Prostate gland (tissue), 2 donors: ENCODE measurements around the gene AHNAK. TPM values are rescaled to one million over a fixed set of nuclear protein-coding genes. Genes with fewer than 3 reads are reported as not detected.
"Not testable (repeated sequence)": the region's sequence is repeated elsewhere in the genome, so short reads cannot be mapped to it uniquely, and the experiment has no call there.

ENCODE experiments used
- DNase-seq: peaks from one replicate; pipeline ENCODE4 v3.0.0-alpha.2; 2019; ENCODE audit warnings: low spot score
- H3K27ac ChIP-seq, 2 donors: fragments of 200-600 bp; sonication (generic); 2 replicates each; pipeline ENCODE4 v1.5.1; 2017 to 2019
- H3K27me3 ChIP-seq: fragments of 200-600 bp; sonication (generic); replicated peaks from 2 replicates; pipeline ENCODE4 v1.5.1; 2019; ENCODE audit not compliant: insufficient read depth
- H3K36me3 ChIP-seq, 2 donors: fragments of 200-600 bp; sonication (generic); 1 replicate in 1 of 2; 2 replicates in 1 of 2; pipeline versions ENCODE4 v1.5.1 to v1.8.1; 2017 to 2019
- H3K4me1 ChIP-seq: fragments of 200-600 bp; sonication (generic); replicated peaks from 2 replicates; pipeline ENCODE4 v1.5.1; 2019
- H3K4me3 ChIP-seq, 2 donors: fragments of 200-600 bp; sonication (generic); 2 replicates each; pipeline ENCODE4 v1.5.1; 2017 to 2019
- H3K9me3 ChIP-seq: fragments of 200-600 bp; sonication (generic); 2 replicates; pipeline ENCODE4 v1.5.1; 2017
- POLR2A ChIP-seq: fragments of 450-650 bp; IDR thresholded peaks from one replicate; pipeline ENCODE4 v1.6.1; 2016; ENCODE audit warnings: antibody characterized with exemption, mild to moderate bottlenecking
- POLR2AphosphoS5 ChIP-seq: sonication (generic); formaldehyde crosslinking; IDR thresholded peaks from one replicate; pipeline ENCODE4 v1.6.1; 2017; ENCODE audit warnings: antibody characterized with exemption
- WGBS: methylation state at CpG from one replicate; pipeline ENCODE4 v1.1.5; 2018; 5-methylcytosine and 5-hydroxymethylcytosine counted together
- intact Hi-C: fragments of 100-400 bp; cut with DNase I; formaldehyde crosslinking; loops from one replicate; pipeline ENCODE4 v1.14.2; 2022
- total RNA-seq, 2 donors: library from RNA; depleted of rRNA; stranded (reverse); fragments of >200 nt; gene quantifications; one replicate each; pipeline ENCODE4 v1.1.0, GENCODE V29; 2016
- TF ChIP-seq, protein P1 (sequence below), 4 experiments: fragments of 200-600 bp in 2 of 4; fragments of 450-650 bp in 2 of 4; sonication (generic) in 2 of 4; IDR thresholded peaks; 1 replicate in 3 of 4; 2 replicates in 1 of 4; pipeline ENCODE4 v1.5.1; 2016 to 2019; ENCODE audit warnings: antibody characterized with exemption in 4 of 4, mild to moderate bottlenecking in 2 of 4, moderate library complexity in 2 of 4

The AHNAK gene
- total RNA-seq, 2 donors from 2014 or later: 367 to 434 TPM

DNA sequence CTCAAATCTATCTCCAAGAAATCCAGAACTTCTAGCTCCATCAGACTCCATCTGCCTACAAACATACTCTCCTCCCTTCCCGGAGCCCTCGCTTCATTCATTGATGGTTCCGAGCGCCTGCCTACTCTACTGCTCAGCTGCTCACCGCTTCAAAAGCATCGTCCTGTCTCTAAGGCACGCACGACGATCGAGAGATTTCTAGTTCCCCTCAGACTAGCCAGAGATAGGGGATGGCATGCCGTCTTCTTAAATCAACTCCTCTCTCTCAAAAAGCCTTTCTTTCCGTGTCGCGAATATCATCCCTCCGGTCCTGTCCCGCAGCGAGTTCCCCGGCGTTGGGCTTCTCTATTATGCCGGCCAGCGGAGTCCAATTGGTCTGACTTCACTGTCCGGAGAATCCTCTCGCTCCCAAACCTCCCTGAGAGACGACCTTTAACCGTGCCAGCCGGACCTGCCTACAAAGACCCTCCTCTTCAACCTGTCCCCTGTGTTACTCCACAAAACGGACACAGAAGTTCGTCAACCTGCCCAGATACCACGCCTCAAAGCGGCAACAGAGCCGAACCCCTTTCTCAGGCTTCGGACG is 26.5 kb upstream of the AHNAK start:
- Histone ChIP-seq H3K9me3 (no peaks in the 10 kb centered on the region), H3K4me3 (peak overlapping the region; percentile 59 to 74), H3K36me3 (peaks cover 0 to 6% of the 10 kb centered on the region in 2 donors), H3K27me3 (no peaks in the 10 kb centered on the region), H3K27ac (peak overlapping the region; percentile 98 to 99), H3K4me1 (peaks cover 11% of the 10 kb centered on the region)
- intact Hi-C loops: no loop called here
- under 1% methylated on average over 33 of the region's 33 CpGs for WGBS
- TF ChIP-seq POLR2A: no peak
- TF ChIP-seq, protein P1, sequence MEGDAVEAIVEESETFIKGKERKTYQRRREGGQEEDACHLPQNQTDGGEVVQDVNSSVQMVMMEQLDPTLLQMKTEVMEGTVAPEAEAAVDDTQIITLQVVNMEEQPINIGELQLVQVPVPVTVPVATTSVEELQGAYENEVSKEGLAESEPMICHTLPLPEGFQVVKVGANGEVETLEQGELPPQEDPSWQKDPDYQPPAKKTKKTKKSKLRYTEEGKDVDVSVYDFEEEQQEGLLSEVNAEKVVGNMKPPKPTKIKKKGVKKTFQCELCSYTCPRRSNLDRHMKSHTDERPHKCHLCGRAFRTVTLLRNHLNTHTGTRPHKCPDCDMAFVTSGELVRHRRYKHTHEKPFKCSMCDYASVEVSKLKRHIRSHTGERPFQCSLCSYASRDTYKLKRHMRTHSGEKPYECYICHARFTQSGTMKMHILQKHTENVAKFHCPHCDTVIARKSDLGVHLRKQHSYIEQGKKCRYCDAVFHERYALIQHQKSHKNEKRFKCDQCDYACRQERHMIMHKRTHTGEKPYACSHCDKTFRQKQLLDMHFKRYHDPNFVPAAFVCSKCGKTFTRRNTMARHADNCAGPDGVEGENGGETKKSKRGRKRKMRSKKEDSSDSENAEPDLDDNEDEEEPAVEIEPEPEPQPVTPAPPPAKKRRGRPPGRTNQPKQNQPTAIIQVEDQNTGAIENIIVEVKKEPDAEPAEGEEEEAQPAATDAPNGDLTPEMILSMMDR (IDR thresholded peaks at IDR 0.05): no peak
- TF ChIP-seq POLR2AphosphoS5: no peak
- no peak for DNase-seq

DNA sequence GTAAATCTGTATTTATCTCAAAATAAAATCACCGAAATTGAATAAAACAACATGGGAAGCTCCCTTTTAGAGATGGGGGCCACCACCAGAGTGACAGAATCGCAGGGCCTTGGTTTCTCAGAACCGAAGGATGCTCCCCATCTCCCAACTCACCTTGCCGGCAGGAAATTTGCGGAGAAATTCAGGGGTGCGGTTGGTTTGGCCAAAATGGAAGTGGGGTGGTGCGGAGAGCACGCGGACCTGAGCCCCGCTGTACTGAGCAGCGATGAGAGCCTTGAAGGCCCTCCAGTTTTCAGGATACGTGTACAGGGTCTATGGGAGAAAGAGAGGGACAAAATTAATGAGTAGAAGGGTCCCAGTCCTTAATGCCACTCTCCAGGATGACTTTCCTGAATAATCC is 25.8 kb upstream of the AHNAK start:
- no peak for DNase-seq
- Histone ChIP-seq H3K36me3 (peaks cover 2 to 6% of the 10 kb centered on the region in 2 donors), H3K4me3 (peak overlapping the region in 1 of 2 donors; percentile 74), H3K27me3 (no peaks in the 10 kb centered on the region), H3K27ac (peak overlapping the region in 1 of 2 donors; percentile 99), H3K4me1 (peaks cover 11% of the 10 kb centered on the region), H3K9me3 (no peaks in the 10 kb centered on the region)
- intact Hi-C loops: no loop called here
- WGBS: 69% methylated on average over 12 of the region's 12 CpGs
- no peak for TF ChIP-seq POLR2AphosphoS5
- no peak for TF ChIP-seq POLR2A
- TF ChIP-seq, protein P1 (IDR thresholded peaks at IDR 0.05): no peak

DNA sequence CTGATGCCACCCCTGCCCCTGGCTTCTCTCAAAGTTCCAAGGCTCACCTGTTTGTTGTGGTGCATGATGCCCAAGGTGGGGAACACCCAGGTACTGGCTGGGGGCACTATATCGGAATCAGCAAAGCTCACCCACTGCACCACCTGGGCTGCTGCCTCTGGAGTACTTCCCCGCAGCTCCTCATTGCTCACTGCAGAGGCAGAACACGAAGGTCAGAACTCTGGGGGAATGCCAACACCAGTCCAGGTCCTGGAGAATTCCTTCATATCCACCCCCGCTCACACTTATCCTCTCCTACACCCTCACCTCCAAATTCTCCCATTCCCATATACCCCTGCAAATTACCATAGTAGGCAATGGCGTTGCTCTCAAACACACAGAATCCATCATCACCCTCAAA is 24.9 kb upstream of the AHNAK start:
- H3K27me3 ChIP-seq, H3K9me3 ChIP-seq, H3K4me3 ChIP-seq, DNase-seq, intact Hi-C loops: not testable (repeated sequence)
- peak overlapping the region in 1 of 2 donors; percentile 99 for H3K27ac ChIP-seq
- peaks cover 11% of the 10 kb centered on the region for H3K4me1 ChIP-seq
- WGBS: 90% methylated on average over 5 of the region's 5 CpGs
- peaks cover 9 to 12% of the 10 kb centered on the region in 2 donors for H3K36me3 ChIP-seq

DNA sequence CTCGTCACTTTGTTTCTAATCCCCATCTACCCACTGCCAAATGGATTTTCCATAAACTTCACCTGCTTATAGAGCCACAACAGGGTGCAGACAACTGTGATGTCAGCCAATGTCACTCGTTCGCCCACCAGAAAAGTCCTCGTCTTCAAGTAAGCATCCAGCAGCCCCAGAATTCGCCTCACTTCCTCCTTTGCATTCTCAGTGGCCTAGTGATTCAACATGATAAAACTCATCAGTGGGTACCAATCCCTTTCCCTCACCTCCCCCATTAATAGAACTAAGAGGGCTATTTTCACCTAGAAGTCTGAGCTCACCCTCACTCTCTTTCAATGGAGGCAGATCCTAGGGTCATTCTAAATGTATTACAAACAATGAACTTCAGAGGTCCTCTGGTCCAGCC is 24.3 kb upstream of the AHNAK start:
- DNase-seq, H3K4me3 ChIP-seq, H3K9me3 ChIP-seq, intact Hi-C loops, H3K27me3 ChIP-seq, H3K27ac ChIP-seq: not testable (repeated sequence)
- peaks cover 9 to 17% of the 10 kb centered on the region in 2 donors for H3K36me3 ChIP-seq
- peaks cover 11% of the 10 kb centered on the region for H3K4me1 ChIP-seq
- WGBS: 90% methylated on average over 5 of the region's 5 CpGs

DNA sequence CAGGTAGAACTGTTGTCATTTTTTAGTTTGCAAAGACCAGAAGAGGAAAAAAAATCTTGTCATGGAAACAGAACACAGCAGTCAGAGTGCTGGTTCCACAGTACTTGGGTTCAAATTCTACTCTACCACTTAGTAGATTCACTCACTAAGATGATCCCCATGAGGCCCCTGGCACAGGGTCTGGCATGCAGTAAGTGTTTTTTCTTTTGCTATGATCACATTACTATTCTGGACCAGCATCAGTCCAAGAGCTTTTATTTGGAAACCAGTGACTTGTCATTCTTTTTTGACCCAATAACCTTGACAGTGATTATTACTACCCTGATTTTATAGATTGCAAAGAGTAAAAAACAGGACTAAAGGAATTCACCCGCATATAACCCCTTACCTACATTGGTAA is 23.0 kb upstream of the AHNAK start:
- TF ChIP-seq POLR2AphosphoS5 (no peak), POLR2A (no peak)
- TF ChIP-seq, protein P1 (IDR thresholded peaks at IDR 0.05): no peak
- Histone ChIP-seq H3K27ac (no peak overlapping the region), H3K27me3 (no peaks in the 10 kb centered on the region), H3K4me1 (peaks cover 9% of the 10 kb centered on the region), H3K4me3 (no peak overlapping the region), H3K9me3 (no peaks in the 10 kb centered on the region), H3K36me3 (peaks cover 9 to 28% of the 10 kb centered on the region in 2 donors)
- intact Hi-C loops: no loop called here
- 40% methylated on average over 1 of the region's 1 CpG for WGBS
- DNase-seq: no peak

DNA sequence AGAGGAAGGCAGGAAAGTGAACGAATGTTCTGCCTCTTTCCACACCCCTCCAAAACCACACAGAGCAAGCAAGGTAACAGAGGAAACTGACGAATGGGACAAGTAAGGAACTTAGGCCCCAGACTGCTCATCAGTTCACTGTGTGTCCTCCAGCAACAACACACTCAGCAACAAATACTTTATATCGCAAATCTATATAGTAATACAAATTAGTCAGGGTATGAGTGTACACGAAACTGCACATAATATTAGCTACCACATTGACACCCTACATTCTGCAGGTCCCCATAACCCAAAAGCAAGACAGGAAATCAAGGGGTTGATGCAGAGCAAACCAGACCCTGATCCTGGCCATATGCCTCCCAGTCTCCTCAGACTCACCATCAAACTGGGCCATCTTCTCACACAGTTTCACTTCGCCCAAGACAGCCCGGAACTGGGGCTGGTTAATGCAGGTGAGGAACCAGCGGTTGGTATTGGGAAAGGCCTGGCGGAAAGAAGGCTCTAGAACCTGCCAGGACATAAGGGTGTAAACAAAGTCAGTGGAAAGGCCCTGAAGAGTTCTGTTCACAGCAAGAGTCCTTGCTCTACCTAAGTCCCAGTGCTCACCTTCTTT is 20.5 kb upstream of the AHNAK start:
- no peak overlapping the region for H3K27ac ChIP-seq
- no peaks in the 10 kb centered on the region for H3K9me3 ChIP-seq
- WGBS: 87% methylated on average over 8 of the region's 8 CpGs
- no peak overlapping the region for H3K4me3 ChIP-seq
- intact Hi-C loops: no loop called here
- no peak for DNase-seq
- H3K36me3 ChIP-seq: peaks cover 9 to 32% of the 10 kb centered on the region in 2 donors
- TF ChIP-seq, protein P1 (IDR thresholded peaks at IDR 0.05): no peak
- TF ChIP-seq POLR2A (no peak), POLR2AphosphoS5 (no peak)
- H3K27me3 ChIP-seq: no peaks in the 10 kb centered on the region
- peaks cover 5% of the 10 kb centered on the region for H3K4me1 ChIP-seq
